Thyroid gland (tissue), 4 donors: ENCODE results near the gene CLRN3. TPM values are rescaled to one million over a fixed set of nuclear protein-coding genes. Genes with fewer than 3 reads are reported as not detected.

ENCODE experiments used
- DNase-seq, 2 donors: peaks; one replicate each; pipeline ENCODE4 v3.0.0-alpha.2; 2019
- H3K27ac ChIP-seq, 3 donors: fragments of 200-600 bp; sonication (generic); 1 replicate in 2 of 3; 2 replicates in 1 of 3; pipeline ENCODE4 v1.5.1; 2016 to 2019; ENCODE audit warnings: mild to moderate bottlenecking in 1 of 3, moderate library complexity in 1 of 3
- H3K27me3 ChIP-seq: fragments of 200-600 bp; sonication (generic); one replicate; pipeline ENCODE4 v1.5.1; 2019
- H3K36me3 ChIP-seq, 2 donors: fragments of 200-600 bp; sonication (generic); one replicate each; pipeline ENCODE4 v1.5.1; 2016 to 2019
- H3K4me1 ChIP-seq, 2 donors: fragments of 200-600 bp; sonication (generic); one replicate each; pipeline ENCODE4 v1.5.1; 2017 to 2019
- H3K4me3 ChIP-seq, 3 donors: fragments of 200-600 bp; sonication (generic); replicated peaks in 1 of 3; 1 replicate in 2 of 3; 2 replicates in 1 of 3; pipeline ENCODE4 v1.5.1; 2016; ENCODE audit warnings: mild to moderate bottlenecking in 1 of 3
- H3K9me3 ChIP-seq: fragments of 200-600 bp; sonication (generic); one replicate; pipeline ENCODE4 v1.5.1; 2017
- CTCF ChIP-seq, 6 experiments: fragments of 200-600 bp in 3 of 6; fragments of 450-650 bp in 3 of 6; sonication (generic) in 3 of 6; IDR thresholded peaks; one replicate each; pipeline ENCODE4 v1.5.1; 2016 to 2019; ENCODE audit warnings: antibody characterized with exemption in 6 of 6, mild to moderate bottlenecking in 2 of 6, inconsistent platforms in 1 of 6, moderate library complexity in 1 of 6
- POLR2A ChIP-seq, 2 donors: fragments of 450-650 bp; IDR thresholded peaks; one replicate each; pipeline ENCODE4 v1.6.1; 2017; ENCODE audit warnings: antibody characterized with exemption in 2 of 2, mild to moderate bottlenecking in 2 of 2, moderate library complexity in 1 of 2
- WGBS, 2 donors: methylation state at CpG; one replicate each; pipeline ENCODE4 v1.1.5; 2017; 5-methylcytosine and 5-hydroxymethylcytosine counted together
- intact Hi-C: fragments of 100-400 bp; cut with DNase I; formaldehyde crosslinking; loops from one replicate; pipeline ENCODE4 v1.15.1; 2023
- total RNA-seq, 4 donors: library from RNA; depleted of rRNA; stranded (reverse); fragments of >200 nt; gene quantifications; one replicate each; pipeline ENCODE4 v1.2.3, GENCODE V29; 2016

The CLRN3 gene
- total RNA-seq, 4 donors from 2014 or later = not detected

GRCh38 chr10:127863231-127863825 is 29.4 kb downstream of the CLRN3 start:
- no peaks in the 10 kb centered on the region for H3K27me3 ChIP-seq
- no peaks in the 10 kb centered on the region for H3K36me3 ChIP-seq
- 90 to 94% methylated on average over 6 of the region's 6 CpGs for WGBS, 2 donors
- TF ChIP-seq CTCF (IDR thresholded peaks at IDR 0.05) = no peak
- no peak for TF ChIP-seq POLR2A (IDR thresholded peaks at IDR 0.05)
- no peak overlapping the region for H3K27ac ChIP-seq
- H3K9me3 ChIP-seq = no peaks in the 10 kb centered on the region
- intact Hi-C loops = no loop called here
- H3K4me1 ChIP-seq = no peaks in the 10 kb centered on the region
- DNase-seq = no peak
- no peak overlapping the region for H3K4me3 ChIP-seq

- no peak for TF ChIP-seq POLR2A (IDR thresholded peaks at IDR 0.05)
- TF ChIP-seq CTCF (IDR thresholded peaks at IDR 0.05) = no peak
- H3K4me3 ChIP-seq = no peak overlapping the region
- 78 to 91% methylated on average over 4 to 6 of the region's 6 CpGs for WGBS, 2 donors
- H3K4me1 ChIP-seq = no peaks in the 10 kb centered on the region
- H3K36me3 ChIP-seq = no peaks in the 10 kb centered on the region
- intact Hi-C loops = no loop called here
- DNase-seq = no peak
- no peak overlapping the region for H3K27ac ChIP-seq
- no peaks in the 10 kb centered on the region for H3K27me3 ChIP-seq
- no peaks in the 10 kb centered on the region for H3K9me3 ChIP-seq
These were observed 32.1 kb downstream of the CLRN3 start for GRCh38 chr10:127860592-127860991.

- no peaks in the 10 kb centered on the region for H3K4me1 ChIP-seq
- no peak for TF ChIP-seq CTCF (IDR thresholded peaks at IDR 0.05)
- no peaks in the 10 kb centered on the region for H3K27me3 ChIP-seq
- intact Hi-C loops = no loop called here
- no peak overlapping the region for H3K4me3 ChIP-seq
- H3K9me3 ChIP-seq = no peaks in the 10 kb centered on the region
- H3K36me3 ChIP-seq = no peaks in the 10 kb centered on the region
- H3K27ac ChIP-seq = no peak overlapping the region
- no peak for DNase-seq
- 80 to 85% methylated on average over 10 of the region's 10 CpGs for WGBS, 2 donors
These were observed 36.8 kb downstream of the CLRN3 start for GRCh38 chr10:127855976-127856375.

- TF ChIP-seq POLR2A (IDR thresholded peaks at IDR 0.05) (no peak), CTCF (IDR thresholded peaks at IDR 0.05) (no peak)
- WGBS, 2 donors = 95 to 100% methylated on average over 1 to 2 of the region's 2 CpGs
- intact Hi-C loops = no loop called here
These were observed 37.2 kb downstream of the CLRN3 start for GRCh38 chr10:127855591-127855881.

GRCh38 chr10:127854769-127855590 is 37.8 kb downstream of the CLRN3 start:
- no peak overlapping the region for H3K27ac ChIP-seq
- intact Hi-C loops = loop anchor here (5.0 kb wide), 2 partner anchors 138 to 208 kb away; no protein-coding TSS in a partner anchor
- no peaks in the 10 kb centered on the region for H3K9me3 ChIP-seq
- 73 to 86% methylated on average over 13 to 15 of the region's 15 CpGs for WGBS, 2 donors
- no peak for DNase-seq
- H3K27me3 ChIP-seq = no peaks in the 10 kb centered on the region
- H3K4me1 ChIP-seq = no peaks in the 10 kb centered on the region
- no peak overlapping the region for H3K4me3 ChIP-seq
- no peaks in the 10 kb centered on the region for H3K36me3 ChIP-seq
- TF ChIP-seq POLR2A (IDR thresholded peaks at IDR 0.05) (no peak), CTCF (IDR thresholded peaks at IDR 0.05) (no peak)

More at GRCh38 chr10:127855591-127855881, 37.2 kb downstream of the CLRN3 start:
- H3K9me3 ChIP-seq = no peaks in the 10 kb centered on the region
- H3K27me3 ChIP-seq = no peaks in the 10 kb centered on the region
- H3K4me3 ChIP-seq = no peak overlapping the region
- H3K27ac ChIP-seq = no peak overlapping the region
- no peaks in the 10 kb centered on the region for H3K36me3 ChIP-seq
- DNase-seq = no peak
- H3K4me1 ChIP-seq = no peaks in the 10 kb centered on the region
